DOHH2 (cell line): ENCODE measurements around the gene FAM107B.

Experiments
- CTCF ChIP-seq: fragments of 200-600 bp; sonication (generic); IDR thresholded peaks from one replicate; pipeline ENCODE4 v1.5.1; 2014; ENCODE audit warnings: antibody characterized with exemption, mild to moderate bottlenecking, low read depth, low read length; ENCODE audit not compliant: poor library complexity, severe bottlenecking
- EZH2phosphoT487 ChIP-seq: fragments of 200-600 bp; sonication (generic); IDR thresholded peaks from 2 replicates; pipeline ENCODE4 v1.6.1; 2017; ENCODE audit warnings: borderline replicate concordance, mild to moderate bottlenecking, antibody characterized with exemption, low read length, moderate library complexity, mixed read lengths

- no peak for TF ChIP-seq CTCF
- no peak for TF ChIP-seq EZH2phosphoT487
Measured at GRCh38 chr10:14699482-14699881, 75.2 kb downstream of the FAM107B start.
